GM18502 (cell line): ENCODE results near the gene SUPT20H.

ENCODE experiments used
- ATAC-seq: cut with Tn5 transposase; IDR thresholded peaks from one replicate; pipeline ENCODE4 v1.9.1; 2021; ENCODE audit warnings: mild to moderate bottlenecking; ENCODE audit not compliant: unreplicated experiment, poor library complexity

Gene SUPT20H

GRCh38 chr13:37011002-37011401 is 48.5 kb downstream of the SUPT20H start:
- no peak for ATAC-seq

GRCh38 chr13:37010424-37010823 is 49.1 kb downstream of the SUPT20H start:
- no peak for ATAC-seq

- no peak for ATAC-seq
These were observed 49.8 kb downstream of the SUPT20H start for GRCh38 chr13:37009692-37010091.

- ATAC-seq = no peak
These were observed 57.6 kb downstream of the SUPT20H start for GRCh38 chr13:37001921-37002250.

GRCh38 chr13:36999054-36999714 is 60.3 kb downstream of the SUPT20H start, which contains the start of gene ALG5:
Gene ALG5, minus strand, starts transcription at chr13:36999340. Its CDS starts 40 bp downstream, at chr13:36999300.
- ATAC-seq = peak; percentile 66

- no peak for ATAC-seq
These were observed 60.9 kb downstream of the SUPT20H start for GRCh38 chr13:36998624-36999041.

GRCh38 chr13:36997716-36998427 is 61.6 kb downstream of the SUPT20H start:
- ATAC-seq = no peak

- ATAC-seq = no peak
These were observed 67.1 kb downstream of the SUPT20H start for GRCh38 chr13:36992362-36992761.

GRCh38 chr13:36986462-36987240 is 72.8 kb downstream of the SUPT20H start:
- ATAC-seq = no peak

GRCh38 chr13:36981156-36981743 is 78.2 kb downstream of the SUPT20H start:
- ATAC-seq = no peak

GRCh38 chr13:36979361-36980050 is 80.0 kb downstream of the SUPT20H start:
- ATAC-seq = no peak

- ATAC-seq = no peak
These were observed 84.3 kb downstream of the SUPT20H start for GRCh38 chr13:36975172-36975571.

- ATAC-seq = peak; percentile 77
These were observed 85.7 kb downstream of the SUPT20H start for GRCh38 chr13:36973621-36974295.

- no peak for ATAC-seq
These were observed 86.5 kb downstream of the SUPT20H start for GRCh38 chr13:36973009-36973408.

- no peak for ATAC-seq
These were observed 93.1 kb downstream of the SUPT20H start for GRCh38 chr13:36966404-36966803.

GRCh38 chr13:36965767-36966166 is 93.7 kb downstream of the SUPT20H start:
- ATAC-seq = no peak

- ATAC-seq = no peak
These were observed 99.9 kb downstream of the SUPT20H start for GRCh38 chr13:36959456-36960116.
